ENCODE measurements around the gene LAMB2. TPM values are rescaled to one million over a fixed set of nuclear protein-coding genes. Genes with fewer than 3 reads are reported as not detected.

Gene LAMB2
- total RNA-seq, 1 donor from 2014 or later = 410 TPM

GRCh38 chr3:49148159-49148558 lies 15.3 kb upstream of the LAMB2 start:
- no peaks in the 10 kb centered on the region for H3K27me3 ChIP-seq (ENCODE audit: low read depth)
- DNase-seq (no peak), ATAC-seq (no peak)
- no peaks in the 10 kb centered on the region for H3K9me3 ChIP-seq
- no peaks in the 10 kb centered on the region for H3K4me1 ChIP-seq
- intact Hi-C loops (cut with DNase I) = no loop called here
- TF ChIP-seq, protein P1, sequence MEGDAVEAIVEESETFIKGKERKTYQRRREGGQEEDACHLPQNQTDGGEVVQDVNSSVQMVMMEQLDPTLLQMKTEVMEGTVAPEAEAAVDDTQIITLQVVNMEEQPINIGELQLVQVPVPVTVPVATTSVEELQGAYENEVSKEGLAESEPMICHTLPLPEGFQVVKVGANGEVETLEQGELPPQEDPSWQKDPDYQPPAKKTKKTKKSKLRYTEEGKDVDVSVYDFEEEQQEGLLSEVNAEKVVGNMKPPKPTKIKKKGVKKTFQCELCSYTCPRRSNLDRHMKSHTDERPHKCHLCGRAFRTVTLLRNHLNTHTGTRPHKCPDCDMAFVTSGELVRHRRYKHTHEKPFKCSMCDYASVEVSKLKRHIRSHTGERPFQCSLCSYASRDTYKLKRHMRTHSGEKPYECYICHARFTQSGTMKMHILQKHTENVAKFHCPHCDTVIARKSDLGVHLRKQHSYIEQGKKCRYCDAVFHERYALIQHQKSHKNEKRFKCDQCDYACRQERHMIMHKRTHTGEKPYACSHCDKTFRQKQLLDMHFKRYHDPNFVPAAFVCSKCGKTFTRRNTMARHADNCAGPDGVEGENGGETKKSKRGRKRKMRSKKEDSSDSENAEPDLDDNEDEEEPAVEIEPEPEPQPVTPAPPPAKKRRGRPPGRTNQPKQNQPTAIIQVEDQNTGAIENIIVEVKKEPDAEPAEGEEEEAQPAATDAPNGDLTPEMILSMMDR (IDR thresholded peaks at IDR 0.05) = no peak
- H3K4me3 ChIP-seq = no peak overlapping the region
- H3K27ac ChIP-seq = no peak overlapping the region
- no peaks in the 10 kb centered on the region for H3K36me3 ChIP-seq

DNA sequence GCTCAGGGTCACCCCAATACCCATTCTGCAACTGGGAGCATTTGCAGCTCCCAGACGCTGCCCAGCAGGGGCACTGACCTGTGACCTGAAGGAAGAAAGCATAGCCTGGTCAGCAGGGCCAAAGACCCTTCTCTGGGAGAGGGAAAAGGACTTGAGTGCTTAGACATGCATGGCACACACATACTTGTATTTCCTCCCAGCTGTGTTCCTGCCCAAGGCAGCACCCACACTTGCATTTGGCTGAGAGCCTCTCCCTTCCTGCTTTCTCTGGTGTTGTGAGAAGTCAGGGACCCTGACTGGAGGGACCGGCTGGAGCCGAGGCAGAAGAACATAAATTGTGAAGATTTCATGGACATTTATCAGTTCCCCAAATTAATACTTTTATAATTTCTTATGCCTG lies 7.2 kb upstream of the LAMB2 start:
- Histone ChIP-seq H3K4me3 (no peak overlapping the region), H3K4me1 (no peaks in the 10 kb centered on the region), H3K9me3 (no peaks in the 10 kb centered on the region), H3K36me3 (no peaks in the 10 kb centered on the region), H3K27me3 (ENCODE audit: low read depth) (peaks cover 4% of the 10 kb centered on the region), H3K27ac (no peak overlapping the region)
- DNase-seq (no peak), ATAC-seq (no peak)
- TF ChIP-seq, protein P1 (IDR thresholded peaks at IDR 0.05) = no peak
- intact Hi-C loops (cut with DNase I) = no loop called here

DNA sequence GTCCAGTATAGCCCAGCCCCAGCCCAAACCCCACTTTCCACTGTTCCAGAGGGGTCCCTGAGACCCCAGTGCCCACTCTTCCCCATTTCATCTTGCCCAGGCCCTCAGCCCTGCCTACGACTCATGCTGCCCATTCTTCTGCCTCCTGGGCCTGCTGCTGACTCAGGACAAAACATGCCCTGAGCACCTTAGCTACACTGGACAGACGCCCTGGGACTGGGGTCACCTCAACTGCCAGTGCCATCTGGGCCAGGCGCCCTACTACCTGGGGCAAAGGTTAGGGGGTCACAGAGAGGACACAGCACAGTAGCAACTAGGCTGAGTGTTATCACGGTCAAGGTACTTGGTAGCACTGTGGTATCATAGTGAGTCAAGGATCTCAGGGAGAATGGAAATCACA lies 2.6 kb upstream of the LAMB2 start:
- H3K27ac ChIP-seq = no peak overlapping the region
- no peak for ATAC-seq
- intact Hi-C loops (cut with DNase I) = no loop called here
- peaks cover 6% of the 10 kb centered on the region for H3K36me3 ChIP-seq
- H3K9me3 ChIP-seq = no peaks in the 10 kb centered on the region
- no peak for DNase-seq
- peaks cover 25% of the 10 kb centered on the region for H3K4me1 ChIP-seq
- TF ChIP-seq, protein P1 (IDR thresholded peaks at IDR 0.05) = no peak
- no peak overlapping the region for H3K4me3 ChIP-seq
- H3K27me3 ChIP-seq (ENCODE audit: low read depth) = peaks cover 4% of the 10 kb centered on the region

DNA sequence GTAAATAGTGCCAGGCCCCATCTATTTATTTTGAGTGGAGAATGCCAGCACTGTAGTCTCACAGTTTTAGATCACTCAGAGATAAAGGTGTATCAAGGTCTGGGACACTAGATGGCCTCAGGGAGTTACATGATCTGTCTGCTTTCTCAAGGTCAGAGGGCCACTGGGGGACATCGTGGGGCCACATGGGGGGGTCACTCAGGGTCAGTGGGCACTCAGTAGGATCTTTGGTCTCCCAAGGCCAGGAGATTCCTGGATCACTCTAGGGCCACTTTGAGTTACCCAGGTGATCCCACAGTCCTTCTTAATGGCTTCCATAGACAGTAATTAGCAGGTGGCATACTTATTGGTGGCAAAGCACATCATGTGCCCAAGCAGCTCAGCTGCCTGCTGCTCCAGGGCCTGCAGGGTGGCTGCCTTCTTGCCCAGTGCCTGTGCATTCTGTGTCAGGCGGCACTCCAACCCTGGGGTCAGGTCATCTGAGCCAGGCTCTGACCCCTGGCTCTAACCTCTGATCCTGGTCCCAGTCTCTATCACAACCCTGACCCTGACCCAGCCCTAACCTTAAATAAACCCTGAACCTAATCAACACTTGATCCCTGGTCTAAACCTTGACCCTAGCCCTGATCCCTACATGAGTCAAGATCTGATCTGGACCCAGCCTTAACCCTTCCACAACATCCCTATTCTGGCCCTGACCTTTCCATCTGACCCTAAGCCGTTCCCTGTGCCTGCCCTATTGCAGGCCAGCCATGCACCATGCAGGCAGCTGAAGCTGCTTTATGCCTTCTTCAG lies 1.8 kb upstream of the LAMB2 start:
- peaks cover 32% of the 10 kb centered on the region for H3K4me1 ChIP-seq
- ATAC-seq = no peak
- peak overlapping the region; percentile 76 for H3K4me3 ChIP-seq
- H3K27ac ChIP-seq = peak overlapping the region; percentile 90
- intact Hi-C loops (cut with DNase I) = no loop called here
- DNase-seq = no peak
- peaks cover 4% of the 10 kb centered on the region for H3K27me3 ChIP-seq (ENCODE audit: low read depth)
- TF ChIP-seq, protein P1 (IDR thresholded peaks at IDR 0.05) = no peak
- peaks cover 14% of the 10 kb centered on the region for H3K36me3 ChIP-seq
- H3K9me3 ChIP-seq = no peaks in the 10 kb centered on the region

DNA sequence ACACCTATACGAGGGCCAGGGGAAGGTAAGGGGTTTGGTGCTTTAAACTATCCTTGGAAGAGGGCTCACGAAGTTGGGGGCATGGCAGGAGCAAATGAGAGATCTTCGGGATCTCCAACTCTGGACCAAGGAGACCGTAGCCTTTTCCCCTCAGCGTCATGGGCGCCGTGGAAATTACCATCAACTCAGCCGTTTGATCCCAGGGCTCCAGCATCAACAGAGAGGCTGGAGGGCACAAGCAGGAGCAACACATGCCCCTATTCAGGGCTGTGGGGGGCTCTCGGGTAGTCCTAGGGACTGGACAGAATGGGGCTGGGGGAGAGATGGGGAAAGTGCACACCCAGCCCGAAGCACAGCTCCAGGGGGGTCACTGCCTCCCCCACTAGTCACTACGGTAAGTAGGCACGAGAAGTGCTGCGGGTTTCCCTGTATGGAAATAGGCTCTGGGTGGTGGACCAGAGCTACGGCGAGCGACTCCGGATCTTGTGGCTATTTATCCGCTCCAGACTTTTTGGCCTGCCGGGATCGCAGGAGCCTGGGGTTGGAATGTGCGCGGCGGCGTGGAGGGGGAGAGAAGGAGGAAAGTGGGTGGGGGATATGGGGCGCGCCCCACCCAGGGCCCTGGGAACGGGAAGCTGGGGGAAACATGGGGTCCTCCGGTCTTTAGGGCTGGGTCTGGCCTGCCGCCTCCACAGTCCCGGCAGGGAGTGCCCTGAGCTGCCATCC lies 539 bp upstream of the LAMB2 start:
- Histone ChIP-seq H3K27ac (peak overlapping the region; percentile 90), H3K27me3 (ENCODE audit: low read depth) (peaks cover 4% of the 10 kb centered on the region), H3K9me3 (no peaks in the 10 kb centered on the region), H3K4me3 (peak overlapping the region; percentile 76), H3K36me3 (peaks cover 27% of the 10 kb centered on the region), H3K4me1 (peaks cover 32% of the 10 kb centered on the region)
- ATAC-seq = peak; percentile 90 to 94
- TF ChIP-seq, protein P1 (IDR thresholded peaks at IDR 0.05) = no peak
- DNase-seq = peak; percentile 88
- intact Hi-C loops (cut with DNase I) = no loop called here

Measured in lower lobe of right lung (tissue), 2 donors.